ENCODE results near the gene TSPAN9.

The TSPAN9 gene

DNA sequence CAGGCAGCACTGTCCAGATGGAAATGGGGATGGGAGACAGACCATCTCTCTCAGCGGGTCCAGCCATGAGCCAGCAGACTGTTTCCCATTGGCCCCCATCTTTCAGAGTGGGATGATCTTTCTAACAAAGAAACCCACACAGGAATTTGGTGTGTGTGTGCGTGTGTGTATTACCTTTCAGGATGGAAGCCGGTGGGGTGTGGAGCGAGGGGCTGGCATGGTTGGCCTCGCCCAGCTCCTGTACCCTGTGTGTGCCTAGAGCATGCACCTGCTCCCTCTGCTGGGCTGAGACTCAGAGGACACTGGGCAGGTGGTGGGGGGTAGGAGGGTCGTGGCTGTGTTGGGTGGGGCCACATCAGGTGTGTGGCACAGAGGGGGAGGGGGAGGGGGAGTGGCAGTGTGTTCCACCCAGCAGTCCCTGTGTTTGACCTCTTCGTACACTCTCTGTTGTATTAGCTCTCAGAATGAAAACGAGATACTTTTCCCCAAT lies 33.0 kb upstream of the TSPAN9 start:
- DNase-seq (ENCODE audit: low read depth): no peak
- in situ Hi-C loops (cut with HindIII; ENCODE audit: low sequenced_read_pairs): no loop called here
- no peak overlapping the region for H3K4me3 ChIP-seq (ENCODE audit: low read depth, low read length)
- TF ChIP-seq, protein P1, sequence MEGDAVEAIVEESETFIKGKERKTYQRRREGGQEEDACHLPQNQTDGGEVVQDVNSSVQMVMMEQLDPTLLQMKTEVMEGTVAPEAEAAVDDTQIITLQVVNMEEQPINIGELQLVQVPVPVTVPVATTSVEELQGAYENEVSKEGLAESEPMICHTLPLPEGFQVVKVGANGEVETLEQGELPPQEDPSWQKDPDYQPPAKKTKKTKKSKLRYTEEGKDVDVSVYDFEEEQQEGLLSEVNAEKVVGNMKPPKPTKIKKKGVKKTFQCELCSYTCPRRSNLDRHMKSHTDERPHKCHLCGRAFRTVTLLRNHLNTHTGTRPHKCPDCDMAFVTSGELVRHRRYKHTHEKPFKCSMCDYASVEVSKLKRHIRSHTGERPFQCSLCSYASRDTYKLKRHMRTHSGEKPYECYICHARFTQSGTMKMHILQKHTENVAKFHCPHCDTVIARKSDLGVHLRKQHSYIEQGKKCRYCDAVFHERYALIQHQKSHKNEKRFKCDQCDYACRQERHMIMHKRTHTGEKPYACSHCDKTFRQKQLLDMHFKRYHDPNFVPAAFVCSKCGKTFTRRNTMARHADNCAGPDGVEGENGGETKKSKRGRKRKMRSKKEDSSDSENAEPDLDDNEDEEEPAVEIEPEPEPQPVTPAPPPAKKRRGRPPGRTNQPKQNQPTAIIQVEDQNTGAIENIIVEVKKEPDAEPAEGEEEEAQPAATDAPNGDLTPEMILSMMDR (IDR thresholded peaks at IDR 0.05; ENCODE audit: low read depth, low read length, missing control alignments): no peak

- no peak for DNase-seq (ENCODE audit: low read depth)
- TF ChIP-seq, protein P1 (IDR thresholded peaks at IDR 0.05; ENCODE audit: low read depth, low read length, missing control alignments): no peak
- H3K4me3 ChIP-seq (ENCODE audit: low read depth, low read length): no peak overlapping the region
- in situ Hi-C loops (cut with HindIII; ENCODE audit: low sequenced_read_pairs): no loop called here
These were observed 31.7 kb upstream of the TSPAN9 start for GRCh38 chr12:3045494-3045893.

DNA sequence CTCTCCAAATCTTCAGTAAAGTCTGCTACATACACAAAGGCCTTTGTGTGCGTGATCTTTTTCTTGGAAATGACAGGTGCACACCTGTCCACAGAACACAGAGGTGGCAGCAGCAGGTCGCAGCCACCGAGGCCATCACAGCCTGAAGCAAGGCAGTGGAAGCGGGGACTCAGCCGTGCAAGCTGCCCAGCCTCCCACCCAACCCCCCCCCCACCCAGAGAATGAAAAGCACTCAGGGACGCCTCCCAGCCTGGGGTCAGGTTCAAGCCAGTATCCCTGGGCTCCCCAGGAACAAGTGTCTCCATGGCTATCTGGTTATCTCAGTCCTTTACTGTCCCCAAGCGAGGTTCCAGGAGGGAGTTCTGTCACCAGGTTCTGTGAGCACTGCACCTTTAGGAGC lies 31.2 kb upstream of the TSPAN9 start:
- H3K4me3 ChIP-seq (ENCODE audit: low read depth, low read length): no peak overlapping the region
- no peak for DNase-seq (ENCODE audit: low read depth)
- TF ChIP-seq, protein P1 (IDR thresholded peaks at IDR 0.05; ENCODE audit: low read depth, low read length, missing control alignments): no peak
- in situ Hi-C loops (cut with HindIII; ENCODE audit: low sequenced_read_pairs): no loop called here

- in situ Hi-C loops (cut with HindIII; ENCODE audit: low sequenced_read_pairs): no loop called here
- DNase-seq (ENCODE audit: low read depth): no peak
- no peak overlapping the region for H3K4me3 ChIP-seq (ENCODE audit: low read depth, low read length)
- TF ChIP-seq, protein P1 (IDR thresholded peaks at IDR 0.05; ENCODE audit: low read depth, low read length, missing control alignments): no peak
These were observed 30.6 kb upstream of the TSPAN9 start for GRCh38 chr12:3046441-3047200.

DNA sequence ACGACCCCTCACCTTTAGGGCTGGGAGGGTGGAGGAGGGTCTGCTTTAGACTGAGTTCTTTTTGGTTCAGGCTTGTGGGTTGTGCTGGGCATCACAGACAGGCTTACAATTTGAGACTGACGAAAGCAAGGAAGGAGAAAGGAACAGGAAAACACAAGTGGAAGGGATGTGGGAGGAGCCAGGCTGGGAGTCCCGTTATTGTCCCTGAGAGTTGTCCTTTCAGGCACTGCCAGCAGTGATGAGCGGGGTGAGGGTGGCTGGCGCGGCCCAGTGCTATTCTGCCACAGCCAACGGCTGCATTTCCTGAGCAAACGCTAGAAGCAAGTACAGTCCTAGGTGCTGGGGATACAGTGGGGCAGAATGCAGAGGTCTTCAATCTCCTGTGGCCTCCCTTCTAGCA lies 29.2 kb upstream of the TSPAN9 start:
- TF ChIP-seq, protein P1 (IDR thresholded peaks at IDR 0.05; ENCODE audit: low read depth, low read length, missing control alignments): no peak
- H3K4me3 ChIP-seq (ENCODE audit: low read depth, low read length): no peak overlapping the region
- no peak for DNase-seq (ENCODE audit: low read depth)
- in situ Hi-C loops (cut with HindIII; ENCODE audit: low sequenced_read_pairs): no loop called here

- TF ChIP-seq, protein P1 (IDR thresholded peaks at IDR 0.05; ENCODE audit: low read depth, low read length, missing control alignments): no peak
- DNase-seq (ENCODE audit: low read depth): no peak
- no peak overlapping the region for H3K4me3 ChIP-seq (ENCODE audit: low read depth, low read length)
- in situ Hi-C loops (cut with HindIII; ENCODE audit: low sequenced_read_pairs): no loop called here
These were observed 28.6 kb upstream of the TSPAN9 start for GRCh38 chr12:3048540-3048939.
